C1 segment of cervical spinal cord (tissue), 14 donors: Measurements from ENCODE around the gene MYL4.
"Not testable (repeated sequence)": the region's sequence is repeated elsewhere in the genome, so short reads cannot be mapped to it uniquely, and the experiment has no call there.

Experiments used
- DNase-seq, 14 donors: peaks; one replicate each; lab custom pipeline; 2025; lab: John Stamatoyannopoulos, UW

Gene MYL4

GRCh38 chr17:47220531-47220999 is 11.4 kb downstream of the MYL4 start:
- no peak for DNase-seq

DNA sequence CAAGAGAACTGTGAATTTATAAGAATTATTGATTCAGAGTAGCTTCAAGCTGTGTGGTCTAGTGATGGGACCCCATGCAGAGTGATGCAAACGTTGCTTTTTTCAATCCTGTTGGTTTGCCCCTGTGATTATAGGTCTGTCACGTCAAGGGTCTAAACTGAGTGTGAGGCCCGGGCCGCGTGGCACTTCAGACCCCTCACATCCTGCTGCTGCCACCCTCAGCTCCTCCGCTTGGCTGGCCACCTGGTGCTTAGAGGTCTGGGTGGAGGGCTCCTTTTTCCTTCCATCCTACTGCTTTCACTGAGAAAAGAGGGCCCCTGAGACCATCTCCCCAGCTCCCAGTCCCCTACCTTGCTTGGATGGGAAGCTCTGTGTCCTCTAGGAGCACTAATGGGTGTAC is 12.0 kb downstream of the MYL4 start:
- DNase-seq: no peak

- no peak for DNase-seq
Observed at GRCh38 chr17:47222047-47222446, 12.9 kb downstream of the MYL4 start.

GRCh38 chr17:47223007-47223406 is 13.9 kb downstream of the MYL4 start:
- DNase-seq: no peak

DNA sequence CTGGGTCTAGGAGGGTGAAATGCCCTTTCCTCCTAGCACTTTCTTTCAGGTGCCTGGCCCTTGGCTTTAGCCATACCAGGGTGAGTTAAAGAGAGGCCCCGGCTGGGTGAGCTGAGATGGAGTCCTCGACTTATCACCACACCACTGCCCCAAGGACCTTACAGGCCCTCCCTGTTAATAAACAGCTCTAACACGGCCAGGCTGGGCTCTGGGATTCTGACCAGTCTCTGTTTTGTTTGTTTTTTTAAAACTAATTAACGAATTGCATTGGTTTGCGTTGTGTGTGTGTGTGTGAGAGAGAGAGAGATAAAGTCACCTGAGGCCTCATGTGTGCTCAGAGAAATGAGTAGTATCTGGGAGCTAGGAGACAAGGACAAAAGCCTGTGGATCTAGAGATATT is 14.3 kb downstream of the MYL4 start:
- DNase-seq: no peak

- not testable (repeated sequence) for DNase-seq
Observed at GRCh38 chr17:47224077-47224476, 14.9 kb downstream of the MYL4 start.

DNA sequence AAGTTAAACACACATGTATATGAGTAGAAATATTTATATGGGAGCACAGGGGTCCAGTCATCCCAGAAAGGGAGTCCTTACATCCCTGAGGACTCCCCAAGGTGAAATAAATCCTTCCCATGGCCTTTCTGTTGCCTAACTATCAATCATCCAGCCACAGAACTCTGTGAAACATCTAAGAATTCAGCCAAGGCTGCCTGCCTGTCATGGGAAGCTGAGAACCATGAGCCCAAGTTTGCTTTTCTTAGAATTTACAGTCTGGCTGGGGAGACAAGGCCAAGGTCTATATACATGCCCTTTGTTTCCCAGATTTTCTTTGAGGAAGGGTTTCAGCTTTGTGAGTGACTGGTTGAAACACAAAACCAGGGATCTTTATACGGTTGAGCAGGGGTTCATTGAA is 15.8 kb downstream of the MYL4 start:
- DNase-seq: no peak

DNA sequence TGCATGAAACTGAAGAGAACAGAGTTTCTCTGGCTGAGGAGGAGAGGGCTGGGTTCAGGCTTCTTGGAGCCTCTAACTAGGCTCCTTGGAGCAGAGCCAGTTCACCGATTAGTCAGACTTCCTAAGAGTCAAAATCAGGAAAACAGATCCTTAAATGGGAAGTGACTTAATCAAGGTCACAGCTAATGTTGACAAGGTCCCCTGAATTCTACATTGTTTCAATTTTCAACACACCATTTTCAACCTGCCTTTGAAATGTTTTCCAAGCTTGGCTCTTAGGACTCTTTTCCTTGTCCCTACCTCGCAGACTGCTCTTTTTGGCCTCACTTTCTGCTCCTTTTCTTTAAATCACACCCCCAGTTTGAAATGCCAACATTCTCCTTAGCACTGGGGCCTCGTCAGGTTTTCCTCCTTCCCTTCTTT is 16.3 kb downstream of the MYL4 start:
- DNase-seq: no peak

- no peak for DNase-seq
Observed at GRCh38 chr17:47225911-47226688, 17.0 kb downstream of the MYL4 start.

DNA sequence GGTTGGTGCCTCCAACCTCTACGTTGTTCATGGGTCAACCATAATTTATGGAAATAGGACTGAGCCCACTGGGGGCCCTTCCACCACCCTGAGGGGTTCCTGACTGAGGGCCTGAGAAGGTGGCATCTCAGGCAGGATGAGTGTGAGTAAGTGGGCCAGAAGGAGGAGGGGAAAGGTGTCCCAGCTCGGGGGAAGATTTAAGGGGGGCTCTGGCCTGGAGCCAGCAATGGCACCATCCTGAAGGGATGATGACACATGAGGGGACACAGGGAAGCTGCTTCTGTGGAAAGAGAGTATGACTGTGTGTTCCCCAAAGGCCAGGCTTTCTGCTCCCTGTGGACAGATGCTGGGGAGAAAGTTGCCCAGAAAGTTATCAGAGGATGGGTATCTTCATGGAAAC is 18.7 kb downstream of the MYL4 start:
- DNase-seq: no peak

GRCh38 chr17:47229535-47230443 is 20.6 kb downstream of the MYL4 start:
- DNase-seq: peak in 11 of 14 donors; percentile 22 to 70 (median 51)

DNA sequence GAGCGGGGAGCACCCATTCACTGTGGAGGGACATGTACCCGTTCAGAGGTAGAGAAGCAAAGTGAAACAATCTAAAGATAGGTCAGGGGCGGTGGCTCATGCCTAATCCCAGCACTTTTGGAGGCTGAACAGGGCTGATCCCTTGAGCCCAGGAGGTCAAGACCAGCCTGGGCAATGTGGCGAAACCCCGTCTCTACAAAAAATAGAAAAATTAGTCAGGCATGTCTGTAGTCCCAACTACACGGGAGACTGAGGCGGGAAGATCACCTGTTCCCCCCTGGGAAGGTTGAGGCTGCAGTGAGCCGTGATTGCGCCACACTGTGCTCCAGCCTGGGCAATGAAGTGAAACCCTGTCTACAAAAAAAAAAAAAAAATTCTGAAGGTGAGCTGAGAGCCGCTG is 21.7 kb downstream of the MYL4 start:
- DNase-seq: no peak

DNA sequence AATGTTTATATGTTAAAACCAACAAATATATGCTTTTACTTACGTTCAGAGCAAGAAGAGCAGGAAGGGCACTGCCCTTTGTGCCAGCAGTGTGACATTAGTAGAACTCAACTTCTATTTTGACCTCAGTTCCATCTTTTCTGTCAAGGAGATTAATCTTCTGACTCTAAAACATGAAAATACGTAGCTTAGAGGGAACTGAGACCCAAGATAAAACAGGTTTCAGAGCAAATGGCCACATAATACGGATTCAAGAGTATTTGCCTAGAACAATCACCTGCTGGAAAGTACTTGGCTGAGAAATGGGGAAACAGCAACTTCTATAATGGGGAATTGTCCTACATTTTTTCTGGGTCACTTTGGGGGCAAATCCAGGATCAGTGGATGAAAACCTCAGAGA is 22.2 kb downstream of the MYL4 start:
- no peak for DNase-seq

GRCh38 chr17:47231866-47232265 is 22.7 kb downstream of the MYL4 start:
- no peak for DNase-seq

GRCh38 chr17:47232465-47232864 is 23.3 kb downstream of the MYL4 start:
- no peak for DNase-seq

- no peak for DNase-seq
Observed at GRCh38 chr17:47235506-47235905, 26.4 kb downstream of the MYL4 start.

- DNase-seq: no peak
Observed at GRCh38 chr17:47235923-47236322, 26.8 kb downstream of the MYL4 start.

DNA sequence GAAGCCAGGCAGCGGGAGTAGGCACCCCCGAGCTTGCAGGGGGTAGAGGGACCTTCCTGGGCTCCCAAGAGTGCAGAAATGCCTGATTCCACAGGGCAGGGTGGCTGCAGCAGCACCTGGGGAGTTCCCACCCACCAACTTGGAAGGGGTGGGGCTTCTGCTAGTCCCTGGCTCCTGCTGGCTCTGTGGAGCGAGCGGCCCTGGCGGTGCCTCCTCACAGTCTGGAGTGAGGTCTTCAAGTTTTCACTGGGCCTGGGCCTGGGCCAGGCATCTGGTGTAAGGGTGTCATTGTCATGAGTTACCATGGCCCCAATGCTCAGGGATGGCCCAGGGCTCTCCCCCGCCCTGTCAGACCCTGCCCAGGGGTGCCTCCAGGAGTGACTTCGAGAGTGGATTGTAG is 28.7 kb downstream of the MYL4 start:
- no peak for DNase-seq

- no peak for DNase-seq
Observed at GRCh38 chr17:47238321-47239010, 29.3 kb downstream of the MYL4 start.

- DNase-seq: peak in 1 of 14 donors; percentile 40
Observed at GRCh38 chr17:47239619-47239966, 30.4 kb downstream of the MYL4 start.

GRCh38 chr17:47239967-47240651 is 31.0 kb downstream of the MYL4 start:
- peak in 11 of 14 donors; percentile 12 to 75 (median 43) for DNase-seq
